Measurements from ENCODE around the gene PTPRD.

PTPRD gene

DNA sequence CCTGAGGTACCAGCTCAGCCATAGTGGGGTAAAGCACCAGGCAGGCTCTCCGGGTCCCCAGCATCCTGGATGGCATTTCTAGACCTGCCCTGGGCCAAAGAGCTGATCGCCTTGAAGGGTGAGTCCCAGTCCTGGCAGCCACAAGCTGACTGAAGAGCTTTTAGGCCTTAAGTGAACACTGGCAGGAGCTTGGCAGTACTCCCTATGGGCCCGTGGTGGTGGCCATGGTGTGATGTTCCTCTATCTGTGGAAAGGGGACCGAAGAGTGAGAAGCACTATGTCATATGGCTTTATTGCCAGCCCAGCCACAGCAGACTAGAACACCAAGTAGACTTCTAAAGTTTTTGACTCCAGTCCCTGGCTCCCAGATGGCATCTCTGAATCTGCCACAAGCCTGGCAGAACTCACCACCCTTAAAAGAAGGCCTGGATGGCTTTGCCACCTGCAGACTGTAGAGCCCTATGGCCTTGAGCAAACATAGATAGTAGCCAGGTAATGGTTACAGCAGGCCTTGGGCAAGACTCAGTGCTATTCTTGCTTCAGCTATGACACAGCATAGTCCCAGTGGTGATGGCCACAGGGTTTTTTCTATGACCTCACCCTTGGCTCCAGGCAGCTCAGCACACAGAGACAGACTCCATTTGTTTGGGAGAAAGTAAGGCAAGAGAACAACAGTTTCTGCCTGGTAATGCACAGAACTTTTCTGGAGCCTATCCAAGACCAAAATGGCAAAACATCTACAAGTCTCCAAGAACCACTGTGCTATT, 2011.7 kb downstream of the PTPRD start:
- DNase-seq (ENCODE audit: low read depth, low spot score), result no peak

DNA sequence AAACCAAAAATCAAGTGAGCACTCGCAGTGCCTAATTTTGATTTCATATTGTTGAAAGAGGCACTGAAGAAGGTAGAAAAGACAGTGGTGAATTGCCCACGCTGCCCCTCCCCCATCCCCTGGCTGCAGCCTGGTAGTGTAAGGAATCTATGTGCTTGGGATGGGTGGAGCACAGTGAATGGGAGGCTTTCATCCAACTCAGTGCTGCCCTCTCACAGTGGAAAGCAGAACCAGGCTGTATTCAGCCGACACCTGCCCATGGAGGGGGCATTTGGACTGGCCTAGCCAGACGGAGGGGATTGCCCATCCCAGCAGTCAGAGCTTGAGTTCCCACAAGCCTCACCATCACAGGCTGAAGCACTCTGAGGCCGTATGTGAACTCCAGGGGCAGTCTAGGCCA, 2012.9 kb downstream of the PTPRD start:
- no peak for DNase-seq (ENCODE audit: low read depth, low spot score)

DNA sequence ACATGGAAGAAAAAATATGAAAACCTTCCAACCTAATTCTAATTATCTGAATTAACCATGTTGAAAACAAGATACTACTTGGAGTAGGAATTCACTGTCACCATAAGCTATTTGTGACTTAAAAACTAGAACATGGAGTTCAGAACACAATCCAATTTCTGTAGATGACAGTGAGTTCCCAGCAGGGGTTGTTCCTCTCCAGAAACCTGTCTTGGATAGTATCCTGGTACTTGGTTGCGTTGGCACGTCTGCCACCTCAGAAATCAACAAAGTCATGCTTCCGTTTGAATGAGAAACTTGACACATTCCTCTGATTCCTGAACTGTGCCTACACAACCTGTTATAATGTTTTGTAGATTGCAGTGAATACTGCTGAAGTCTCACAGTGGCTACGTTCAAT, 2023.3 kb downstream of the PTPRD start:
- DNase-seq (ENCODE audit: low read depth, low spot score), result no peak

DNA sequence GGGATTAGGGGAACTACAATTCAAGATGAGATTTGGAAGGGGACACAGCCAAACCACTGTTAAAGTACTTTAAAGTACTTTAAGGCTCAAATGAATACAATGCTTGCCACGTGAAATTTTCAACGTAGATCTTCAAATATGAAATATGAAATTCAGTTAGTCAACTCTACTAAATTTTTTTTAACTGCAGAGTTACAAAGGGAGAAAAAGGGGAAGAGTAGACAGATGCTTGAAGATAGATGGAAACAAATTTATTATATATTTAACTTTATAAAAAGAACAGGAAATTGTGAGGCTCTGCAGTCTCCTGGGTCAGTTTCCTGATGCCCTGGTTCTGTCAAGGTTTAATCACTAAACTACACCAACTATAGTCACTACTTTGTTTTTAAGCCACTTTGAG, 2027.8 kb downstream of the PTPRD start:
- DNase-seq (ENCODE audit: low read depth, low spot score), result no peak

DNA sequence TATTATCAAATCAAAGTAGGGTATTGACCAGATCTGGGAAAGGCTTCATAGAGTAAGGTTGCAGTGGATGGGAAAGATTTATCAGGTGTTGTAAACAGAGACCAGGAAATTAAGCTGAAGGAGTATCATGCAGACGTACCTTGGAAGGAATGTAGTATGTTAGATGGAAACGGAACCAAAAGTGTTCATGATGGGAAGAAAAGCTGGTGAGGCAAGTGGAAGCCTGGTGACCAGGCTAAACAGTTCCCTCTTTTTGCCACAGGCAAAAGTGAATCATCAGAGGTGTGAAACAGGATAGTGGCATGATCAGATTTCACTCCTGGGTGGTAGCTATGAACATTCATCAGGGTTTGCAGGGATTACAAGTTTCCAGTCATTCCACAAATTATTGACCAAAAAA, 2033.1 kb downstream of the PTPRD start:
- DNase-seq (ENCODE audit: low read depth, low spot score), result no peak

DNA sequence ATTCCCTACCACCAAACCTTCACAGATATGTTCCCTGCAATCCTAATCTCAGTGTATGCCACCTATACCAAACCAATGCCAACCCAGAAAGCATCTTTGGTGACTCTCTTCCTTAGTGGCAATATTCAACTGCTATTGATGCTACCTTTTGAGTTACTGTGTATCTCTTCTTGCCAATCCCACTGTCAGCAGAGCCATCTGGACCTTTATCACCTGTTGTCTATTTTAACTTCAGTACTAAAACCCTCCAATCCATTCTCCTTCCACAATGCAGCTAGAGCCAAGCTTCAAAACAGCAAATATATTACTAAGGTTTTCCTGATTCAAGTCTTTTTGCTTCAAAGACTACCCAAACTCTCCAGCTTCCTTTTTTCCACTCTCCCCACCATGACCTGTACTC, 2036.1 kb downstream of the PTPRD start:
- no peak for DNase-seq (ENCODE audit: low read depth, low spot score)

DNA sequence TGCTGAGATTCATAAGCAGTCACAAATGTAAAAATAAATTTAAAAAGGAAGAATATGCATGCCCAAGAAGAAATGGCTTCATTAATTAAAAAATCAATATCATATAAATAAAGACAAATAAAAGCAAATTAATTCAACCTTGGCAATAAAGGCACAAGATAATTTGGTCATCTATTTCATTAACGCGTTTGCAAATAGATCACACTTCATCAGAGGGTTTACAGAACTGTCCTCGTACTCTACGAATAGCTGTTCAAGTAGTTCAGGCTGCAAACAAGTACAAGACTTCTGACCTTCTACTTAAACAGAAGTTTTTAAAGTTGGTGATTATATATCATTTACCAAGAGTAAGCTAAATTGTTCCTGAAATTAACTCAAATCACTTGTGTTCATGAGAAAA, 2038.0 kb downstream of the PTPRD start:
- DNase-seq (ENCODE audit: low read depth, low spot score), result no peak

DNA sequence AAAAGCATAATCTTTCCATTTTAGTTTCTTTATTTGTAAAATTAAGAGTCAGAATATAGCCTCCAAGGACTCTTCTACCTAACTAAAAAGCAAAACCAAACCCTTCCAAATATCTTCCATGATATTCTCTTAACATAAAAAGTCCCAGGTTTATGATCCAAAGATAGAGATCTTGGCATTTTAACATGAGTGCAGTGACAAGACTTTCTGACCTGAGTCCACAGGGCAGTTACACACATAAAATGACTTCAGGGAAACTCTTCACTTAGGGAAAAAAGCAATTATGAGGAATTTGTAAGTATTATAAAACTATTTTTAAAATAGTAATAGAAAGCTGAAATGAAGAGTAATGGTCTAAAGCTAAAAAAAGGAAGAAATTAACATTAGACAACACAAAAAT, 2040.6 kb downstream of the PTPRD start:
- no peak for DNase-seq (ENCODE audit: low read depth, low spot score)

DNA sequence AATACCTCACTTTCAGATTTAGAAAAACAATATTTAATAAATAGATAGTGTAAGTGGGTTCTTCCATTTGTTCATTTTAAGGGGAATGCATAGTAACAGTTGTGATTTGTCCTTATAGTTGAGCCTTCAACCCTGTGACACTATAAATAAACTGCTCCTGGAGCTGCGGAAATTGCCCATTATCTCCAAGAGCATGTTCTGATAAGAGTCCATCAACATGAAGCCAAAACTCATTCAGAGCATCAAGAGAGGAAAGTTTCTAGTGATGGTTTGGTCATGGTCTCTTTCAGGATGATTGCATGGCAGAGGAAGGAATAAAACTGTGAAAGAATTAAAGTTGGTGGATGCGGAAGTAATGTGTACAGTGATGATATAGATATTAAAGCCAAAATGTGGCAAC, 2041.2 kb downstream of the PTPRD start:
- no peak for DNase-seq (ENCODE audit: low read depth, low spot score)

DNA sequence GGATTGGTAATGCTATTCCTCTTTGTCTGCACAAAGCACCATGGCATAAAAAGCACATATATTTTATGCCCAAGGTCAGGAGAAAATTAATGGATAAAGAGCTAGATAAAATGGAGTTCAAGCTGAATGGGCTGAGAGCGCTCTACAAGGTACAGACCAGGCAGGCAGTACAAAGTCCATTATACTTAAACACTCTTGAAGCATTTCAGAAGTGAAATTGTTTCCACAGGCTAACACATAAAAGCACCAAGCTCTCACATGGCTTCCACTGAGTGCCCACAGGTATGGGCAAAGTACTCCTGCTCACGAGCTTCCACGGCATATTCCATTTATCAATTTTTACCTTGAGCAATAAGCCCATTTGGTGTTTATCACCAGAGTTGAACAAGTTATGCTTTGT, 2042.0 kb downstream of the PTPRD start:
- no peak for DNase-seq (ENCODE audit: low read depth, low spot score)

DNA sequence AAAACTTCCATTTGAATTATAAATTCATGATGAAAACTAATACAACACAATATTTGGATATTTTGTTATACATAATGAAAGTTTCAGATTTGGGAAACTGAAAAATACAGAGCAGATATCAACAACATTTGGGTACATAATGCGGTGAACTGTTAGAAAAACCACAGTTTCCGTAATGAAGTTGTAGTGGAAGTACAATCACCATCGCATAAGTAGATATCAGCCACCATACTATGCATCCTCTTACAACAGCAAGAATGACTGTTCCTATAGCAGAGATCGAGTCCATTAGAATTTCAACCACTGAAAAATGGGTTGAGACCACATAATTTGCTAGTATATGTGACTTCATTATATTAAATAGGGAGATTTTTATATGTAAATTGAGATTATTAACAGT, 2043.0 kb downstream of the PTPRD start:
- no peak for DNase-seq (ENCODE audit: low read depth, low spot score)

DNA sequence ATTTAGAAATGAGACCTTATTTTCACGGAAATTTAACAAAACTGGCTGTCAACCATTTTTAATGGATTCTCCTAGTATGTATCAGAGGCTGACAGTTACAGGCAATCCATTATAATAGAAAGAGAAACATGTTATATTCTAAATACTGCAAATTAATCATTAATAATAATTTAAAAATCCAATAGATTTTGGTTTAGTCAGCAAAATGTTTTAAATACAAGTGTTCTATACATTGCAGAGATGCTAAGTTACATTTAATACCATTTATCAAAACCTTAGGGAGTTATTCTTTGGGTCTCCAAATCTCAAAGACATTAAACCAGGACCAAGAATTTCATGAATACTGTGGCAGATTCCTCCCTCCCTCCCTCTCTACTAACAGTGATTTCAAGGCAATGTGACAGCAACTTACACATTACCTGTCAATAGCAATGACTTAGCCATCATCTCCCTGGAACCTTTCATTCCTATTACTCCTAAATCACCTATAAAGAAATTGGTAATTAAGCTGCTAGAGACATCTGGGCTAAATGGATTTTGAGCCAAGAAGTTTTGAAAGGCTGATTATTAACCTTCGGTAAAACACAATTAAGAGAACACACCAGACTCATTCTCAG, 2044.7 kb downstream of the PTPRD start:
- DNase-seq (ENCODE audit: low read depth, low spot score), result no peak

DNA sequence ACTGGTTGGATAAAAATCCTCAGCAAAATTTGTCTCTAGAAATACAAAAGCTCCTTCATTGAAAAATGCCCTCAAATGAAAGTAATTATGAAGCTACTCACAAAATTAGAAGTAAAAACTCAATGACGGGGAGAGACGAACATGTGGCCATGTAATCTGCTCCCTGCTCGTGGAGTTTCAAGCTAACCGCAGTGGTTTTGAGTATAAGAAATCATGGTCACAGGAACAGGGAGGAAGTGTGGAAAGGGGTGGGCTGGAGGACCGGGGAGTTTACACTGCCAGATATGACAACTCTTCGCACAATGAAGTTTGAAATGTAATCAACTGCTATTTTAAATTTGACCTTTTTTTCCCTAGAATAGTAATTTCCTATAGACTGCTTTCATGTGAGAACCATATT, 2047.8 kb downstream of the PTPRD start:
- DNase-seq (ENCODE audit: low read depth, low spot score), result no peak

DNA sequence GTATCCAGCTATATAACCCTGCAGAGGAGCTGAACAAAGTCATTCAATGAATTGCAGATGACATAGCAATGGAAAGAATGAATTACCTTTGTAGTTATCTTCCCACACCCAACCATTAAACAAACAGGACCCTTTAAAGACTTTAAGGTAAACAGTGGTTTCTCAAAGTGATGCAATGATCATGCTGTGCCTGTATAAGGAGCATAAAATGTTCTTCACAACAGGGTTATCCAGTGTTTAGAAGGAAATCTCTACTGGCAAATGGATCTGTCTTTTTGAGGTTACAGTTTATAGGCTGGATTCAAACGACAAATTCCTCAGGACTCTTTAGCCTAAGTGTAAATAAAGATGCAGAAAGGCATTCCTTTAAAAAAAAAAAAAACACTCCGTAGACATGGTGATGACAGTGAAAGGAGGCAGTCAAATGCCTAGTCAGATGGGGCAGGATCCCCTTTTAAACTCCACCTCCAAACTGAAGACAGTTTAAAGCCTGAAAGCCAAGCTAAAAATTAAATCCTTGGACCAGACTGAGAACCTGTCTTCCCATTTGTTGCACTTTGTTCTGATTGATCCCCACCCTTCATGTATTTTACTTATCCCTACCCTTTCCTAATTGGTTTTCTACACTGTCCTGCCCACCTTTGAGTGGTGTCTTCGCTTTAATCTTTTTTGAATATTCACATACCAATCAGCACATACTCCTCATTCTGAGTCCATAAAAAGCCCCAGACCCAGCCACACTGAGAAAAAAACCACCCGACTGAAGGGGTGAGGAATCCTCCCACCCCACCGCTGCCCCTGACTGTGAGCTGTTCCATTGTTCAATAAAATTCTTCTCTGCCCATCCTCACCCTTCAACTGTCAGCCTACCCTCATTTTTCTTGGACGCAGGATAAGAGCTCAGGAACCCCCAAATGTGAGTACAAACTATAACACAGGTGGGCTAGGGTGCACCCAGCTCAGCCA, 2052.0 kb downstream of the PTPRD start:
- DNase-seq (ENCODE audit: low read depth, low spot score), result no peak

DNA sequence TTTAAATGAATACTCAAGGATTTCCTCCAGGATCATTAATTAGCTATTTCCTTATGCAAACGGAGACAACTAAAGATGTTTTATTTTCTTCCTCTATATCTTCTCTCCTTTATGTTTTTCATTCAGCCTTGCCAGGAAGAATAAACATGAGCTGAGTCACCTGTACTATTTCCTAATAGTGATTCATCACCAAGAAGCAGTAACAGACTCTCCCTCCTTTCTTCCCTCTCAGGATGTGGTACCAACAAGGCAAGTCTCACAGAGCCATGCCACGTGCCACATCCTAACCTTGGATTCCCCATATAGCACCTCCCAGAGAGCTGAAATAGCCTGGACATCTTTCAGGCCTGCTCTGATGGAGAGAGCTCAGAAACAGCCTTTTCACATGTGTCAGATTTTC, 2054.6 kb downstream of the PTPRD start:
- no peak for DNase-seq (ENCODE audit: low read depth, low spot score)

DNA sequence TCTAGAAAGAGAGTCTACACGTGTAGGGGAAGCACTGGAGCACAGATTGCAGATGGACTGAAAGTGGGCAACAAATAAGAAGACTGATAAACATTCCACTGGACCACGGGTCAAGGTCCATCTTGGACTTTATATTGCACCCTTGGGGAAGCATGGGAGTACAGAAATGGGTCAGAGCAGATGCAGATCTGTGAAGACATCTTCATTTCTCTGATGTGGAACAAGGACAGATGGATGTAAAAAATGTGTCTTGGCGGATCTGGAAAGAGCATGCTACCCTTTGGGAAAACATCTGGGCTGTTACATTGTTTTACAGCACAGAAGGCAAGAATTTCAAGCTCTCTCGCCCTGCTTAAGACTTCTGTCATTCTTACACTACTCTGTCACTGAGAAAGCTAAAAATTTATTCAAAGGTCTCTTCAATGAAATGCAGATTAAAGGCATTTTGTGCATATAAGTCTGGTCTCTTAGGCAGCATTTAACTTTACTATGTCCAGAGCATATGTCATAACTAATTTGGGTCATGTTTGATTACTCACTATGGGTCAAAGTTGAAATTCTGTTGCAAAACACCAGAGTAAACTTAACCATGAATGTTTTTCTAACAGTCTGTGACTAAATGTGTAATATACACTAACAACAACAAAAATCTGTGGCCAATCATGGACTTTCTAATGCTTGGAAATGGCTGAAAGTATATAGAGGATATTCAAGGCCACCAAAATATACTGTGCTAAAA, 2056.9 kb downstream of the PTPRD start:
- no peak for DNase-seq (ENCODE audit: low read depth, low spot score)

DNA sequence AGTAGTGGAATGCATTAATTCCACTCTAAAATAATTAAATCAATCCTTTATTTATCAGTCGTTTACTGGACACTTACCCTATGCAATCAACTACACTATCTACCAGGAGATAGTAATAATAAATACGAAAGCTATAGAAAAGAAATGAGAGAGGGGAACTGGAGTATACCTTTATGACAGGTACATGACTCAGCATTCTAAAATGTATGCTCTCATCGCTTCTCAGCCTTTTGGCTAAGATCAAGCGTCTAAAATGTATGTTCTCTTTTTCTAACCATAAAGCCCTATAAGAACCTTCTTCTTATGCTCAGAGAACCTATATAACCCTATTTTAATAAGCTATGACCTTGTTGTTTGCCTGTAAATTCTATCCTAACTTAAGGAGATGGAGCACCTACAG, 2059.4 kb downstream of the PTPRD start:
- DNase-seq (ENCODE audit: low read depth, low spot score), result no peak

DNA sequence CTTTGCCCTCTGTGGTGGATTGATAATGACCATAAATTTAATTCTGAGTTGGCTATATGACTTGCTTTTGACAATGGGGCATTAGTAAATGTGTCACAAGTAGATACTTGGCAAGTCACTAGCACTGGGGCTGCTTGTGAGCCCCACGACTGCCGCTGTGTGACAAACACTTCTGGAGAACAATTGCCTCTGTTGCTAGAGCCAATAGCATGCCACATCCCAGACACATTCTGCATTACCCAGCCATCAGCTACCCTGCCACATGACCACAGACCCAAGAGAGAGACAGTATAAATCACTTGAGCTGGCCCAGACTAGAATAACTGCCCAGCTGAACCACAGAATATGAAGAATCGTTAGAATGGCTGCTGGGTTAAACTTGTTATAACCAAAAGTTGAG, 2060.1 kb downstream of the PTPRD start:
- no peak for DNase-seq (ENCODE audit: low read depth, low spot score)

DNA sequence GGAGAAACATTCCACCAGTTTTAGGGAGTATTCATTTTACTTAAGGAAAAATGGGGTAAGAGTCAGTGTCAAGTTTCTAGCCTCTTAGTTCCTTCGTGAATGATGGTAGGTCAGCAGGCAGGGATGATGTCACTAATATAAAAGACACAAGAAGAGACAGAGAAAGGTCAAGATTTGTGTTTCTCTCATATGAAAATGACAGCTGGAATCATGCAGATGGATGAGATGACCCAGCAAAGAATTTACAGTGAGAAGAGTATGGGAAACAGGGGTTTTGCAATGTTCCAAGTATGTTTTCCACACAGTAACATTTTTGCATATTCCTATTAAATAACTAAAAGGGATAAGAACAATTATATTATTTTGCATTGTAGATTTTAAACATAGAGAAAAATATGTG, 2063.6 kb downstream of the PTPRD start:
- no peak for DNase-seq (ENCODE audit: low read depth, low spot score)

DNA sequence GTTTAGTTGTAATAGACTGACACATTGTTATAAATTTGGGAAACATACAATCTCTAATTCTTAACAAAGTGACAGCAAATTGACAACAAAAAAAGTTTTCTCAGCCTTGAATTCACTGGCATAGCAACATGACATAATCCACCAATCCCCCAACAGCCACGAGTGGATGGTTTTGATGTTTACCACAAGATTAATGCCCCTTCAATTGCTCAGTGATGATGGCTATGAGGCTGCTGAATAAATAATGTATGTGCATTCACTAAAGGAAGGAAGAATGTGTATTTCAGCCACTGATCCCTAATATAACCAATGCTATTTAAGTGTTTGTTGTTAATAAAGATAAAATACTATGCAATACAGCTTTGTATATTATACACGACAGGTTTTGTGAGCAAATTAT, 2069.6 kb downstream of the PTPRD start:
- DNase-seq (ENCODE audit: low read depth, low spot score), result no peak

DNA sequence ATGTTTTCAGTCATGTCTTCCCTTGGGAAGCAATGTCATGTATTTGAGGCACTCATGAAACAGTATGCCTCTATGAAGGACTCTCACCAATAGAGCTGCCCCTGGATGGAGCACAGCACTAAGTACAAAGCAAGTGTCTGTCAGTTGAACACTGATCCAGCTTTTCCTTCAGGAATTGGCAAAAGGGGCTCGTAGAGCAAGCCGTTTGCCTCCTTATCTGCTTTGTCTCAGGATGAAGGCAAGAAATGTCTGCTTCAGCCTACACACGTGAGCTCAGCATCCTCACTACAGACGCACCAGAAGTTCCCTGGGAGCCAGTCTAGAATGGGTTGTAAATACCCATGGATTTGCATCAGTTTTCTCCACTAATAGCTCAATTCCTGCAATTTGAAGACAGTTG, 2070.3 kb downstream of the PTPRD start:
- no peak for DNase-seq (ENCODE audit: low read depth, low spot score)

DNA sequence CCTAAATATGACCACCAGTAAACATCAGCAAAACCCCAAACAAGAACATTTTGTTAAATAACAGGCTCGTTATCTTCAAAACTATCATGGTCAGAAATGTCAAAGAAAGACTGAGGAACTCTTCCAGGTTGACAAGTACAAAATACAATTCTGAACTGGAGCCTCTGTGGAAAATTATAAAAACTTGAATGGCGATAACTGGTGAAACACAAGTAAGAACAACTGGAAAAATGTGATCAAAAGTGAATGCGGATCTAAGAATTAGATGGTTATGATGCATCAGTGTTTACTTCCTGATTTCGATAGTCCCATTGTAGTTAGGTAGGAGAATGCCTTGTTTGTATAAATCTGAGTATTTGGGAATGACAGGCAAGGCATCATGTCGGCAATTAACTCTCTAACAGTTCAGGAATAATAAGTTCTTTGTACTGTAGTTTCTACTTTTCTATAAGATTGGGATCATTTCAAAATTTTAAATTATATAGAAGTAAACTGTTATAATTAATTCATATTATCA, 2073.1 kb downstream of the PTPRD start:
- no peak for DNase-seq (ENCODE audit: low read depth, low spot score)

Data from activated CD4-positive, CD25-positive, alpha-beta regulatory T cell treated with anti-CD3 and anti-CD28 coated beads, Interleukin-2, amount 50 U/mL, for 16 hours (primary cell).